DOHH2 (cell line): ENCODE measurements around the gene CRISPLD2.

Experiments
- H3F3A ChIP-seq: fragments of 200-600 bp; sonication (generic), shearing (Covaris generic); 2 replicates; pipeline ENCODE4 v1.6.0; 2016; ENCODE audit warnings: antibody characterized with exemption, mild to moderate bottlenecking; ENCODE audit not compliant: control insufficient read depth, insufficient read depth
- H3K27ac ChIP-seq: fragments of 200-600 bp; sonication (generic); 2 replicates; pipeline ENCODE4 v1.5.1; 2014; ENCODE audit warnings: low read depth, mild to moderate bottlenecking, low read length, moderate library complexity
- H3K27me3 ChIP-seq: fragments of 200-600 bp; sonication (generic); 2 replicates; pipeline ENCODE4 v1.6.1; 2014; ENCODE audit warnings: mild to moderate bottlenecking, low read length, mixed read lengths; ENCODE audit not compliant: control insufficient read depth
- H3K36me3 ChIP-seq: fragments of 200-600 bp; sonication (generic); 2 replicates; pipeline ENCODE4 v1.6.1; 2014; ENCODE audit warnings: mild to moderate bottlenecking, low read length, moderate library complexity, mixed read lengths; ENCODE audit not compliant: control insufficient read depth
- H3K4me1 ChIP-seq: fragments of 200-600 bp; sonication (generic); 2 replicates; pipeline ENCODE4 v1.6.1; 2014; ENCODE audit warnings: mild to moderate bottlenecking, low read length, mixed read lengths; ENCODE audit not compliant: control insufficient read depth
- H3K4me2 ChIP-seq: fragments of 200-600 bp; sonication (generic); 2 replicates; pipeline ENCODE4 v1.6.0; 2014; ENCODE audit warnings: mild to moderate bottlenecking, low read length, moderate library complexity
- H3K4me3 ChIP-seq: fragments of 200-600 bp; sonication (generic); 2 replicates; pipeline ENCODE4 v1.5.1; 2014; ENCODE audit warnings: mild to moderate bottlenecking, low read length, mixed read lengths
- H3K79me2 ChIP-seq: fragments of 200-600 bp; sonication (generic); 2 replicates; pipeline ENCODE4 v1.6.1; 2014; ENCODE audit warnings: mild to moderate bottlenecking, low read length, mixed read lengths; ENCODE audit not compliant: control insufficient read depth
- H3K9me2 ChIP-seq: fragments of 200-600 bp; sonication (generic); replicated peaks from 2 replicates; pipeline ENCODE4 v1.6.1; 2014; ENCODE audit warnings: mild to moderate bottlenecking, low read length, mixed read lengths; ENCODE audit not compliant: control insufficient read depth
- H3K9me3 ChIP-seq: fragments of 200-600 bp; sonication (generic); 2 replicates; pipeline ENCODE4 v1.6.1; 2014; ENCODE audit warnings: antibody characterized with exemption, low read length, mixed read lengths; ENCODE audit not compliant: control insufficient read depth, insufficient read depth
- H4K20me1 ChIP-seq: fragments of 200-600 bp; sonication (generic); 2 replicates; pipeline ENCODE4 v1.6.0; 2014; ENCODE audit warnings: low read depth, mild to moderate bottlenecking, antibody characterized with exemption, low read length, moderate library complexity; ENCODE audit not compliant: control insufficient read depth, insufficient read depth
- CTCF ChIP-seq: fragments of 200-600 bp; sonication (generic); IDR thresholded peaks from one replicate; pipeline ENCODE4 v1.5.1; 2014; ENCODE audit warnings: antibody characterized with exemption, mild to moderate bottlenecking, low read depth, low read length; ENCODE audit not compliant: poor library complexity, severe bottlenecking
- EZH2phosphoT487 ChIP-seq: fragments of 200-600 bp; sonication (generic); IDR thresholded peaks from 2 replicates; pipeline ENCODE4 v1.6.1; 2017; ENCODE audit warnings: borderline replicate concordance, mild to moderate bottlenecking, antibody characterized with exemption, low read length, moderate library complexity, mixed read lengths

The CRISPLD2 gene

GRCh38 chr16:84849751-84850150 is 30.0 kb downstream of the CRISPLD2 start:
- H3K4me1 ChIP-seq = no peaks in the 10 kb centered on the region
- H3K79me2 ChIP-seq = no peaks in the 10 kb centered on the region
- TF ChIP-seq EZH2phosphoT487 (no peak), CTCF (no peak)

GRCh38 chr16:84850714-84851113 is 30.9 kb downstream of the CRISPLD2 start:
- H3F3A ChIP-seq = no peaks in the 10 kb centered on the region
- H3K9me2 ChIP-seq = no peaks in the 10 kb centered on the region
- TF ChIP-seq EZH2phosphoT487 = no peak
- no peak for TF ChIP-seq CTCF
- H3K4me3 ChIP-seq = no peak overlapping the region
- H3K9me3 ChIP-seq = no peaks in the 10 kb centered on the region
- H4K20me1 ChIP-seq = no peaks in the 10 kb centered on the region
- no peak overlapping the region for H3K27ac ChIP-seq
- no peaks in the 10 kb centered on the region for H3K79me2 ChIP-seq
- H3K27me3 ChIP-seq = no peaks in the 10 kb centered on the region
- H3K4me2 ChIP-seq = no peak overlapping the region
- H3K36me3 ChIP-seq = no peaks in the 10 kb centered on the region
- no peaks in the 10 kb centered on the region for H3K4me1 ChIP-seq

More at GRCh38 chr16:84849751-84850150, 30.0 kb downstream of the CRISPLD2 start:
- H3K27me3 ChIP-seq = no peaks in the 10 kb centered on the region
- H3K27ac ChIP-seq = no peak overlapping the region
- H3K9me3 ChIP-seq = no peaks in the 10 kb centered on the region
- no peaks in the 10 kb centered on the region for H3F3A ChIP-seq
- no peaks in the 10 kb centered on the region for H4K20me1 ChIP-seq
- no peaks in the 10 kb centered on the region for H3K9me2 ChIP-seq
- no peaks in the 10 kb centered on the region for H3K36me3 ChIP-seq
- no peak overlapping the region for H3K4me2 ChIP-seq
- H3K4me3 ChIP-seq = no peak overlapping the region

GRCh38 chr16:84851192-84852127 is 31.7 kb downstream of the CRISPLD2 start:
- Histone ChIP-seq H3K36me3 (no peaks in the 10 kb centered on the region), H3K4me1 (no peaks in the 10 kb centered on the region), H3K4me2 (no peak overlapping the region), H3K9me3 (no peaks in the 10 kb centered on the region), H4K20me1 (no peaks in the 10 kb centered on the region), H3K27ac (no peak overlapping the region), H3K4me3 (no peak overlapping the region), H3K27me3 (no peaks in the 10 kb centered on the region), H3F3A (no peaks in the 10 kb centered on the region), H3K9me2 (no peaks in the 10 kb centered on the region), H3K79me2 (no peaks in the 10 kb centered on the region)
- TF ChIP-seq CTCF (no peak), EZH2phosphoT487 (no peak)
